H1 (cell line): Measurements from ENCODE around the gene TRIM62. TPM values are rescaled to one million over a fixed set of nuclear protein-coding genes. Genes with fewer than 3 reads are reported as not detected.

ENCODE experiments used
- ASH2L ChIP-seq: fragments of 200-600, 300-600 bp; sonication (generic); IDR thresholded peaks from one replicate; pipeline ENCODE4 v1.7.1; 2017; ENCODE audit warnings: low read length
- BACH1 ChIP-seq: IDR thresholded peaks from 2 replicates; pipeline ENCODE4 v1.6.1; 2012; ENCODE audit warnings: low read length, improper control_type of control experiment
- CHD1 ChIP-seq: IDR thresholded peaks from 2 replicates; pipeline ENCODE4 v1.6.1; 2012; ENCODE audit warnings: low read depth, low read length, improper control_type of control experiment
- CHD2 ChIP-seq: IDR thresholded peaks from 2 replicates; pipeline ENCODE4 v1.6.1; 2012; ENCODE audit warnings: low read length, improper control_type of control experiment
- CREB1 ChIP-seq: IDR thresholded peaks from 2 replicates; pipeline ENCODE4 v1.6.1; 2012; ENCODE audit warnings: inconsistent platforms
- EGR1 ChIP-seq: IDR thresholded peaks from 2 replicates; pipeline ENCODE4 v1.6.1; 2011; ENCODE audit warnings: low read depth, low read length, borderline replicate concordance
- FOSL1 ChIP-seq: IDR thresholded peaks from 2 replicates; pipeline ENCODE4 v1.6.1; 2011; ENCODE audit warnings: mild to moderate bottlenecking, low read depth, low read length, moderate library complexity; ENCODE audit not compliant: insufficient read depth
- HDAC2 ChIP-seq, 2 experiments: fragments of 300-600 bp in 1 of 2; sonication (generic) in 1 of 2; IDR thresholded peaks; 2 replicates each; pipeline ENCODE4 v1.6.1; 2011 to 2012; ENCODE audit warnings: low read depth in 2 of 2, low read length in 2 of 2, mild to moderate bottlenecking in 2 of 2, moderate library complexity in 2 of 2, borderline replicate concordance in 1 of 2, inconsistent platforms in 1 of 2
- JUND ChIP-seq: IDR thresholded peaks from 2 replicates; pipeline ENCODE4 v1.6.1; 2011; ENCODE audit warnings: mild to moderate bottlenecking, improper control_type of control experiment, low read length
- KDM1A ChIP-seq: fragments of 200-600, 300-600 bp; sonication (generic); IDR thresholded peaks from 2 replicates; pipeline ENCODE4 v1.7.1; 2016; ENCODE audit warnings: mild to moderate bottlenecking, low read length, borderline replicate concordance
- MAX ChIP-seq: IDR thresholded peaks from 2 replicates; pipeline ENCODE4 v1.6.1; 2012; ENCODE audit warnings: inconsistent platforms
- NANOG ChIP-seq: IDR thresholded peaks from 2 replicates; pipeline ENCODE4 v1.6.1; 2011; ENCODE audit warnings: low read length, low read depth, mild to moderate bottlenecking, inconsistent platforms; ENCODE audit not compliant: insufficient read depth, poor library complexity, severe bottlenecking
- RNF2 ChIP-seq: fragments of 200-900, 300-1000 bp; sonication (generic); IDR thresholded peaks from 2 replicates; pipeline ENCODE4 v1.7.1; 2016; ENCODE audit warnings: borderline replicate concordance, low read depth, mild to moderate bottlenecking, antibody characterized with exemption, low read length; ENCODE audit not compliant: poor library complexity, severe bottlenecking; ENCODE audit errors: missing control alignments
- RXRA ChIP-seq: IDR thresholded peaks from 2 replicates; pipeline ENCODE4 v1.6.1; 2011; ENCODE audit warnings: low read depth, mild to moderate bottlenecking, low read length, moderate library complexity; ENCODE audit not compliant: insufficient read depth
- SAP30 ChIP-seq: fragments of 300-600 bp; sonication (generic); IDR thresholded peaks from 2 replicates; pipeline ENCODE4 v1.7.1; 2012; ENCODE audit warnings: low read length, moderate library complexity, mild to moderate bottlenecking, inconsistent platforms; ENCODE audit not compliant: insufficient read depth, insufficient replicate concordance
- SP1 ChIP-seq: IDR thresholded peaks from 2 replicates; pipeline ENCODE4 v1.6.1; 2011; ENCODE audit warnings: low read depth, low read length
- SP2 ChIP-seq: IDR thresholded peaks from 2 replicates; pipeline ENCODE4 v1.6.1; 2012; ENCODE audit warnings: mild to moderate bottlenecking, low read length, inconsistent platforms
- SP4 ChIP-seq: IDR thresholded peaks from 2 replicates; pipeline ENCODE4 v1.6.1; 2012; ENCODE audit warnings: low read length, inconsistent platforms
- TAF7 ChIP-seq: optimal IDR thresholded peaks from 2 replicates; pipeline ENCODE3; 2011; ENCODE audit warnings: low read depth, mild to moderate bottlenecking, inconsistent platforms, low read length, moderate library complexity, borderline replicate concordance
- TCF12 ChIP-seq: IDR thresholded peaks from 2 replicates; pipeline ENCODE4 v1.6.1; 2011; ENCODE audit warnings: low read depth, mild to moderate bottlenecking, low read length
- TEAD4 ChIP-seq: IDR thresholded peaks from 2 replicates; pipeline ENCODE4 v1.6.1; 2012; ENCODE audit warnings: low read depth, low read length, inconsistent platforms, mixed read lengths
- USF2 ChIP-seq: IDR thresholded peaks from 2 replicates; pipeline ENCODE4 v1.6.1; 2011; ENCODE audit warnings: low read length, improper control_type of control experiment
- polyA plus RNA-seq, 7 experiments: library from polyadenylated mRNA; depleted of rRNA in 3 of 7; stranded (reverse) in 5 of 7; unstranded in 2 of 7; fragments of >200 nt in 5 of 7; fragments of 200-250 nt in 2 of 7; gene quantifications; 1 replicate in 5 of 7; 2 replicates in 1 of 7; 4 replicates in 1 of 7; pipeline versions ENCODE4 v1.2.1 to v1.2.3, GENCODE V29; 2011 to 2013; ENCODE audit warnings: missing spikeins in 2 of 7, mixed read lengths in 2 of 7
- total RNA-seq: library from RNA; stranded (reverse); fragmentation: NEBNext Ultra II Directional; extraction: Animal tissue kit (Norgen Biotek cat#: 25700); gene quantifications from 2 replicates; pipeline ENCODE4 v1.2.1, GENCODE V29; 2021

TRIM62 gene
- total and polyA plus RNA-seq, 2 of the 8 experiments (the other 6 are each of a cell fraction or from before 2014, with no cell fraction given), result 6.3 to 10.8 TPM

GRCh38 chr1:33127001-33127823, 54.6 kb downstream of the TRIM62 start (continued):
- peak; percentile 89 for TF ChIP-seq SP1
- peak; percentile 83 for TF ChIP-seq MAX
- TF ChIP-seq SAP30, result no peak
- TF ChIP-seq CHD1, result no peak
- peak; percentile 85 for TF ChIP-seq ASH2L
- peak; percentile 90; the same call in 1 of the 2 replicates for TF ChIP-seq SP4
- TF ChIP-seq TCF12, result no peak
- no peak for TF ChIP-seq RNF2
- TF ChIP-seq TAF7, result peak; percentile 40
- TF ChIP-seq NANOG, result peak; percentile 30
- TF ChIP-seq CREB1, result peak; percentile 79
- TF ChIP-seq RXRA, result peak; percentile 58; the same call in 1 of the 2 replicates
- TF ChIP-seq BACH1, result peak; percentile 35; the same call in 1 of the 2 replicates
- no peak for TF ChIP-seq TEAD4
- TF ChIP-seq EGR1, result peak; percentile 66; the same call in 1 of the 2 replicates
- TF ChIP-seq CHD2, result peak; percentile 69
- TF ChIP-seq USF2, result no peak
- TF ChIP-seq KDM1A, result peak; percentile 93
- peak; percentile 82 for TF ChIP-seq SP2
- peak; percentile 54; the same call in 1 of the 2 replicates for TF ChIP-seq JUND
- TF ChIP-seq HDAC2 (IDR thresholded peaks at IDR 0.05; ENCODE audit: borderline replicate concordance in 1 of 2, low read depth in 2 of 2, low read length in 2 of 2), result peak in 1 of 2 experiments; percentile 79; a peak in 1 of 4 replicates
- TF ChIP-seq FOSL1, result no peak
